Cardiac muscle cell (in vitro differentiated cells and primary cell): ENCODE results near the gene ARPC4. TPM values are rescaled to one million over a fixed set of nuclear protein-coding genes. Genes with fewer than 3 reads are reported as not detected.

Experiments used
- DNase-seq, 2 donors: peaks; one replicate each; pipeline versions ENCODE4 v3.0.0 to v3.0.0-alpha.2; 2010 to 2017; ENCODE audit warnings: low read depth in 1 of 2, low spot score in 1 of 2
- H3K27ac ChIP-seq: fragments of 200-600 bp; sonication (generic); 2 replicates; pipeline ENCODE4 v1.5.1; 2016
- H3K27me3 ChIP-seq: fragments of 200-600 bp; sonication (generic); 2 replicates; pipeline ENCODE4 v1.6.0; 2016; ENCODE audit warnings: control low read depth
- H3K36me3 ChIP-seq: fragments of 200-600 bp; sonication (generic); 2 replicates; pipeline ENCODE4 v1.5.1; 2016; ENCODE audit warnings: control low read depth
- H3K4me1 ChIP-seq: fragments of 200-600 bp; sonication (generic); 2 replicates; pipeline ENCODE4 v1.8.1; 2017; ENCODE audit warnings: low read depth, mild to moderate bottlenecking, mixed run types
- H3K4me3 ChIP-seq: fragments of 200-600 bp; sonication (generic); 2 replicates; pipeline ENCODE4 v1.5.1; 2016; ENCODE audit warnings: mild to moderate bottlenecking
- H3K9me3 ChIP-seq: fragments of 200-600 bp; sonication (generic); 2 replicates; pipeline ENCODE4 v1.5.1; 2017; ENCODE audit warnings: low read depth, mild to moderate bottlenecking, control low read depth
- CTCF ChIP-seq: IDR thresholded peaks from 2 replicates; pipeline ENCODE4 v1.5.1; 2012; ENCODE audit warnings: low read depth, mild to moderate bottlenecking, low read length
- polyA plus RNA-seq: library from polyadenylated mRNA; unstranded; fragments of >200 nt; fragmentation: Nextera tagmentation; extraction: Ambion mirVana; gene quantifications from 2 replicates; pipeline ENCODE4 v1.2.1, GENCODE V29; 2016
- total RNA-seq: library from RNA; depleted of rRNA; stranded (reverse); fragments of >200 nt; gene quantifications from 2 replicates; pipeline ENCODE4 v1.2.3, GENCODE V29; 2016

Gene ARPC4
- total and polyA plus RNA-seq, 2 experiments from 2014 or later: 114 to 138 TPM

GRCh38 chr3:9820543-9820942 is 27.7 kb downstream of the ARPC4 start:
- no peak for DNase-seq
- no peak for TF ChIP-seq CTCF
- Histone ChIP-seq H3K36me3 (no peaks in the 10 kb centered on the region), H3K9me3 (no peaks in the 10 kb centered on the region), H3K27me3 (no peaks in the 10 kb centered on the region), H3K27ac (no peak overlapping the region), H3K4me1 (no peaks in the 10 kb centered on the region), H3K4me3 (no peak overlapping the region)

- Histone ChIP-seq H3K9me3 (no peaks in the 10 kb centered on the region), H3K4me1 (no peaks in the 10 kb centered on the region), H3K36me3 (no peaks in the 10 kb centered on the region), H3K27me3 (no peaks in the 10 kb centered on the region), H3K27ac (no peak overlapping the region), H3K4me3 (no peak overlapping the region)
- TF ChIP-seq CTCF: peak; percentile 49
- peak; percentile 41 to 52 for DNase-seq
Measured at GRCh38 chr3:9820946-9821345, 28.1 kb downstream of the ARPC4 start.

- no peak for DNase-seq
- Histone ChIP-seq H3K4me3 (no peak overlapping the region), H3K36me3 (peaks cover 6% of the 10 kb centered on the region), H3K4me1 (no peaks in the 10 kb centered on the region), H3K27ac (no peak overlapping the region), H3K27me3 (no peaks in the 10 kb centered on the region), H3K9me3 (no peaks in the 10 kb centered on the region)
- no peak for TF ChIP-seq CTCF
Measured at GRCh38 chr3:9825451-9826040, 32.7 kb downstream of the ARPC4 start.

- no peaks in the 10 kb centered on the region for H3K4me1 ChIP-seq
- no peaks in the 10 kb centered on the region for H3K9me3 ChIP-seq
- DNase-seq: peak in 1 of 2 donors; percentile 32
- no peaks in the 10 kb centered on the region for H3K27me3 ChIP-seq
- no peak overlapping the region for H3K4me3 ChIP-seq
- H3K27ac ChIP-seq: no peak overlapping the region
- peaks cover 6% of the 10 kb centered on the region for H3K36me3 ChIP-seq
- TF ChIP-seq CTCF: no peak
Measured at GRCh38 chr3:9826815-9827573, 34.1 kb downstream of the ARPC4 start.

- Histone ChIP-seq H3K27me3 (no peaks in the 10 kb centered on the region), H3K27ac (peak overlapping the region; percentile 25), H3K4me1 (no peaks in the 10 kb centered on the region), H3K9me3 (no peaks in the 10 kb centered on the region), H3K4me3 (no peak overlapping the region), H3K36me3 (peaks cover 6% of the 10 kb centered on the region)
- DNase-seq: no peak
- TF ChIP-seq CTCF: no peak
Measured at GRCh38 chr3:9828801-9829755, 36.2 kb downstream of the ARPC4 start.
